Activated T-helper 1 cell treated with anti-CD3 and anti-CD28 coated beads, Interleukin-2, amount 50 U/mL, for 16 hours (primary cell): ENCODE results near the gene TRABD2B.

Source experiments
- DNase-seq, 2 donors: peaks; one replicate each; pipeline ENCODE4 v3.0.0-alpha.2; 2020; ENCODE audit warnings: low read depth in 1 of 2, low spot score in 1 of 2

Gene TRABD2B

GRCh38 chr1:47993881-47994625 is 3.1 kb downstream of the TRABD2B start:
- no peak for DNase-seq

- no peak for DNase-seq
Observed at GRCh38 chr1:47993416-47993740, 3.8 kb downstream of the TRABD2B start.

- DNase-seq = no peak
Observed at GRCh38 chr1:47992720-47993415, 4.3 kb downstream of the TRABD2B start.

GRCh38 chr1:47991673-47992072 is 5.5 kb downstream of the TRABD2B start:
- DNase-seq = no peak

GRCh38 chr1:47991187-47991586 is 6.0 kb downstream of the TRABD2B start:
- no peak for DNase-seq

GRCh38 chr1:47990286-47990685 is 6.9 kb downstream of the TRABD2B start:
- no peak for DNase-seq

- no peak for DNase-seq
Observed at GRCh38 chr1:47987601-47988000, 9.6 kb downstream of the TRABD2B start.

GRCh38 chr1:47986761-47987200 is 10.4 kb downstream of the TRABD2B start:
- DNase-seq = no peak

GRCh38 chr1:47985018-47985417 is 12.2 kb downstream of the TRABD2B start:
- DNase-seq = no peak

- DNase-seq = no peak
Observed at GRCh38 chr1:47984175-47984789, 12.9 kb downstream of the TRABD2B start.

- DNase-seq = no peak
Observed at GRCh38 chr1:47983691-47984090, 13.5 kb downstream of the TRABD2B start.

GRCh38 chr1:47981667-47982350 is 15.4 kb downstream of the TRABD2B start:
- DNase-seq = no peak

GRCh38 chr1:47980501-47980900 is 16.7 kb downstream of the TRABD2B start:
- DNase-seq = no peak

GRCh38 chr1:47979724-47980123 is 17.5 kb downstream of the TRABD2B start:
- DNase-seq = no peak

- DNase-seq = no peak
Observed at GRCh38 chr1:47978486-47978885, 18.7 kb downstream of the TRABD2B start.

- no peak for DNase-seq
Observed at GRCh38 chr1:47976728-47977127, 20.5 kb downstream of the TRABD2B start.

- DNase-seq = no peak
Observed at GRCh38 chr1:47976267-47976666, 20.9 kb downstream of the TRABD2B start.

- no peak for DNase-seq
Observed at GRCh38 chr1:47975302-47975921, 21.8 kb downstream of the TRABD2B start.

GRCh38 chr1:47972864-47973432 is 24.2 kb downstream of the TRABD2B start:
- no peak for DNase-seq

GRCh38 chr1:47971385-47972160 is 25.6 kb downstream of the TRABD2B start:
- DNase-seq = no peak
